Esophagus (tissue), 2 donors: ENCODE results near the gene HAUS3. TPM values are rescaled to one million over a fixed set of nuclear protein-coding genes. Genes with fewer than 3 reads are reported as not detected.

Experiments used
- H3K27ac ChIP-seq, 2 donors: one replicate each; pipeline ENCODE4 v1.5.1; 2013; ENCODE audit warnings: low read depth in 2 of 2, mild to moderate bottlenecking in 2 of 2, inconsistent platforms in 1 of 2, low read length in 1 of 2, moderate library complexity in 1 of 2
- H3K27me3 ChIP-seq, 2 donors: one replicate each; pipeline ENCODE4 v1.6.1; 2013; ENCODE audit warnings: low read length in 2 of 2, control low read depth in 1 of 2, mild to moderate bottlenecking in 1 of 2; ENCODE audit not compliant: insufficient read depth in 2 of 2, control insufficient read depth in 1 of 2
- H3K36me3 ChIP-seq, 2 donors: one replicate each; pipeline ENCODE4 v1.6.1; 2013; ENCODE audit warnings: low read length in 1 of 2; ENCODE audit not compliant: control insufficient read depth in 2 of 2, insufficient read depth in 2 of 2
- H3K4me1 ChIP-seq, 2 donors: one replicate each; pipeline ENCODE4 v1.6.1; 2013; ENCODE audit warnings: low read length in 1 of 2; ENCODE audit not compliant: control insufficient read depth in 2 of 2, insufficient read depth in 2 of 2
- H3K4me3 ChIP-seq, 2 donors: one replicate each; pipeline ENCODE4 v1.5.1; 2013; ENCODE audit warnings: low read length in 2 of 2, mild to moderate bottlenecking in 2 of 2, low read depth in 1 of 2, moderate library complexity in 1 of 2
- H3K9me3 ChIP-seq, 2 donors: one replicate each; pipeline ENCODE4 v1.6.1; 2013; ENCODE audit warnings: mild to moderate bottlenecking in 2 of 2, low read depth in 1 of 2, low read length in 1 of 2, moderate library complexity in 1 of 2; ENCODE audit not compliant: control insufficient read depth in 2 of 2, insufficient read depth in 1 of 2
- WGBS, 2 donors: extraction: QIAGEN DNeasy Blood & Tissue Kit; methylation state at CpG; one replicate each; pipeline ENCODE4 v1.1.7; 2013; 5-methylcytosine and 5-hydroxymethylcytosine counted together
- polyA plus RNA-seq, 2 donors: library from polyadenylated mRNA; stranded (reverse); fragments of 200-250 nt; gene quantifications; one replicate each; pipeline ENCODE4 v1.2.3, GENCODE V29; 2013
- donor health status: healthy with polysubstance abuse.
- donor health status: Bipolar disorder and iron deficiency.

Gene HAUS3, protein sequence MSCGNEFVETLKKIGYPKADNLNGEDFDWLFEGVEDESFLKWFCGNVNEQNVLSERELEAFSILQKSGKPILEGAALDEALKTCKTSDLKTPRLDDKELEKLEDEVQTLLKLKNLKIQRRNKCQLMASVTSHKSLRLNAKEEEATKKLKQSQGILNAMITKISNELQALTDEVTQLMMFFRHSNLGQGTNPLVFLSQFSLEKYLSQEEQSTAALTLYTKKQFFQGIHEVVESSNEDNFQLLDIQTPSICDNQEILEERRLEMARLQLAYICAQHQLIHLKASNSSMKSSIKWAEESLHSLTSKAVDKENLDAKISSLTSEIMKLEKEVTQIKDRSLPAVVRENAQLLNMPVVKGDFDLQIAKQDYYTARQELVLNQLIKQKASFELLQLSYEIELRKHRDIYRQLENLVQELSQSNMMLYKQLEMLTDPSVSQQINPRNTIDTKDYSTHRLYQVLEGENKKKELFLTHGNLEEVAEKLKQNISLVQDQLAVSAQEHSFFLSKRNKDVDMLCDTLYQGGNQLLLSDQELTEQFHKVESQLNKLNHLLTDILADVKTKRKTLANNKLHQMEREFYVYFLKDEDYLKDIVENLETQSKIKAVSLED
- 1 to 10 TPM; 5.0 to 8.1 TPM for polyA plus RNA-seq

DNA sequence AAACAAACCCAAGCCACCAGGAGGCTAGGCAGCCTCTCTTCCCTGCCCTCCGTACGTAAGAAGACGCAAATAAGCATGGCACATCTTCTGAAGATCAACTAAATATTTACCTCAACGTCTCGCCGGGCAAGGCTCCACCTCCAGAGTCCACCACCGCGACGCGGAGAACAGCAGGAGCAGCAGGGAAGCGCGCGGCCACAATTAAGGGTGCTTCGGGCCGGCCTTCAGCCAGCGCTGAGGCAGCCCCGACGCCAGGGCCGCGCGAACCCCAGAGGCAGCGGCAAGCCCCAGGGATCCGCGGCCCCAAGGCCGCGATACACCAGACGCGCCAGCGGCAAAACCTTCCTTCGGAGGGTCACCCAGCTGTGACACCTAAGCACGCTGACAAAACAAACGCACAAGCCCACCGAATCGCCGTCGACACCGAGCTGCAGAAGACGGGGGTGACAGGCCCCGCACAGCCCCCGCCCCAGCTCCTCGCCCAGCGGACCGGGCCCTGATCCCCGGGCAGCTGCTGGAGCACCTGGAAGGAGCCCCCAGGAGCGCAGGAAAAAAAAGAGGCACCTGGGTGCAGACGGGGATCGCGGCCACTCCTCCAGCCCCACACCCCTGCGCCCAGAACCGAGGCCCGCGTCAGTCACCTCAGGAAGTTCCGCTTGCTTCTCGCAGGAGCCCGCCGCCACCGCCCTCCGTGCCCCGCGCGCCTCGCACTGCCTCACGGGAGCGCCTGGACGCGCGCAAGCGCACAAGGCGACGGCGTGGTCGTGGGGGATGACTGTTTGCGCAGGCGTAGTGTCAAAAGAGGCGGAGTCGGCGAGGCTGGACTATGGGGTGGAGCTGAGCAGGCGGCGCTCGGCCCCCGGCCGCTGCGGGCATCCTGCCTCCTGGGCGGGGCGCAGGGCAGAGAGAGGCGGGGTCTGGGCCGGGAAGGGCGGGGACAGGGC lies at the start of gene HAUS3, which contains the start of gene POLN:
Gene HAUS3, minus strand, starts transcription at position 712 of the 944 bp plus-strand sequence. CDS start 1,175 bp downstream, outside the sequence.
Gene POLN, minus strand, starts transcription at position 712 of the 944 bp plus-strand sequence. CDS start 12,890 bp downstream, outside the sequence.
- Histone ChIP-seq H3K4me3 (peak within 1 kb of the TSS; percentile 74 to 98), H3K27me3 (no peaks in the 10 kb centered on the region), H3K36me3 (peaks cover 0 to under 1% of the 10 kb centered on the region in 2 donors), H3K27ac (peak within 1 kb of the TSS; percentile 85 to 93), H3K4me1 (peaks cover 0 to 7% of the 10 kb centered on the region in 2 donors), H3K9me3 (no peaks in the 10 kb centered on the region)
- WGBS, 2 donors = 0 to 1% methylated on average over 83 to 88 of the region's 88 CpGs

DNA sequence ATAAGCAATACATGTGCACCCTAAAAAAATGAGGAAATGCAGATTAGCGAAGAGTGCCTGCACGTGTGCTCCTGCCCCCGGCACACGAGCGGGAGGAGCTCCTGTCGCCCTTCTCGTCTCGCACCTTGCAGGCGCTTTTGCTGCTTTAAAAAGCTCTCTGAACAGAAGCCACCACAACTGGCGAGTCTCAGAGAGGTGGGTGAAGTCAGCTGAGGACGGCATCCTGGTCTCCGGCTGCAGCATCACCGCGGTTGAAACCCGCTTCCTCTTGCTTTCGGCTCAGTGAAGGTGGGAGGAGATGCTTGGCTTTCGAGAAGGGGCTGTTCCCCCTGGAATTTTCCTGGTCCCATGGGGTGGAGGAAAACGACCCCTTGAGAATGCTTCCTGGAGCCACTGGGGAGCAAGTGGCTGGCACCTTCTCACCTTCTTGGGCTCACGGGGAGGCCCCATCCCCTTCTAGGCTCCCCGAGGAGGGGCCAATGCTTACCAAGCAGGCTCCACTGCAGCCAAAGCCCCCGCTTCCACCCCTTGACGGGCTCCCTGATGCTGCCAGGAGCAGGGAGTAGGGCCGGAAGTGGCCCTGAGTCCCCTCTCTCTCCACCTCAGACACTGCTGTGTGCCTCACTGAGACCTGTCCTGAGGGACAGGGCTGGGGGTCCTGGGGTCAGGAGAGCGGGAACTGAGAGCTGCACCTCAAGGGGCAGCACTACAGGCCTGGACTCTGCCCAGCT lies 49.2 kb upstream of the HAUS3 start:
- Histone ChIP-seq H3K9me3 (no peaks in the 10 kb centered on the region), H3K4me1 (peaks cover 3 to 4% of the 10 kb centered on the region in 2 donors), H3K27me3 (no peaks in the 10 kb centered on the region), H3K27ac (no peak overlapping the region), H3K36me3 (no peaks in the 10 kb centered on the region), H3K4me3 (no peak overlapping the region)
- 75 to 77% methylated on average over 24 of the region's 24 CpGs for WGBS, 2 donors

DNA sequence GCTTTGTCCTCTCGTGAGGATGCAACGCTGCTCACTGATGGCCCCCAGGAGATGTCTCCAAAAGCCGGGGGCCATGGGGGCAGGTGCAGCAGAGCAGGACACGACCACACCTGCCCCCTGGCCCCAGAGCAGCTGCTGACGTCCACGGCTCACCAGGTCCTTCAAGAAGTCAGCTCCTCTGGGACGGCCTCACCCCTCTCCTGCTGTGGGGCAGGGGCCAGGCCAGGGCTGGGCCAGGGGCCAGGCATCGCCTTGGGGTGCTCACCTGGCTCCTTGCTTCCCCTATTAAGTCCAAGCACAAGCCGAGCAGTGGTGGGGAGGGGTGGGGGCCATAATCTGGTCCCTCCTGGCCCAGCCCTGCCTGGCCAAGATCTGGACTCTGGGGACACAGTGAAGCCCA lies 48.6 kb upstream of the HAUS3 start:
- no peak overlapping the region for H3K4me3 ChIP-seq
- H3K9me3 ChIP-seq = no peaks in the 10 kb centered on the region
- H3K36me3 ChIP-seq = no peaks in the 10 kb centered on the region
- H3K27me3 ChIP-seq = no peaks in the 10 kb centered on the region
- H3K4me1 ChIP-seq = peaks cover 0 to 4% of the 10 kb centered on the region in 2 donors
- 80 to 89% methylated on average over 9 of the region's 9 CpGs for WGBS, 2 donors
- no peak overlapping the region for H3K27ac ChIP-seq

DNA sequence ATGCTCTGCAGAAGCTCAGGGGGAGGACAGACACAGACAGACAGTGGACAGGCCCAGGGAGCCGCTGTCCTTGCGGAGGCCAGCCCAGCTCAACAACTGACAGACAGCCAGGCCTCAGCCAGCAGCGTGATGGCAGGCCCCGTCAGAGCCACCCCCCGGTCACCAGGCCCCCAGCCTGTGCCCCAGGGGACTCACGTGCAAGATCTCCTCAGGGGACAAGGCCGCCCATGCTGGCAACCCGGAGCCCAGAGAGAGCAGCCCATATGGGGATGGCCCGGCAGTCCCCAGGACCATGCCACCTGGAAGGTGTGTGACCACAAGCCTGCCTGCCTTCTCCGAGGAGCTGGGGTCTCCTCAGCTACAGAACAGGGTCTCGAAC lies 48.0 kb upstream of the HAUS3 start:
- no peaks in the 10 kb centered on the region for H3K9me3 ChIP-seq
- H3K27ac ChIP-seq = no peak overlapping the region
- H3K4me1 ChIP-seq = peaks cover 0 to 4% of the 10 kb centered on the region in 2 donors
- no peaks in the 10 kb centered on the region for H3K27me3 ChIP-seq
- WGBS, 2 donors = 90% methylated on average over 11 of the region's 11 CpGs
- H3K4me3 ChIP-seq = no peak overlapping the region
- H3K36me3 ChIP-seq = no peaks in the 10 kb centered on the region

DNA sequence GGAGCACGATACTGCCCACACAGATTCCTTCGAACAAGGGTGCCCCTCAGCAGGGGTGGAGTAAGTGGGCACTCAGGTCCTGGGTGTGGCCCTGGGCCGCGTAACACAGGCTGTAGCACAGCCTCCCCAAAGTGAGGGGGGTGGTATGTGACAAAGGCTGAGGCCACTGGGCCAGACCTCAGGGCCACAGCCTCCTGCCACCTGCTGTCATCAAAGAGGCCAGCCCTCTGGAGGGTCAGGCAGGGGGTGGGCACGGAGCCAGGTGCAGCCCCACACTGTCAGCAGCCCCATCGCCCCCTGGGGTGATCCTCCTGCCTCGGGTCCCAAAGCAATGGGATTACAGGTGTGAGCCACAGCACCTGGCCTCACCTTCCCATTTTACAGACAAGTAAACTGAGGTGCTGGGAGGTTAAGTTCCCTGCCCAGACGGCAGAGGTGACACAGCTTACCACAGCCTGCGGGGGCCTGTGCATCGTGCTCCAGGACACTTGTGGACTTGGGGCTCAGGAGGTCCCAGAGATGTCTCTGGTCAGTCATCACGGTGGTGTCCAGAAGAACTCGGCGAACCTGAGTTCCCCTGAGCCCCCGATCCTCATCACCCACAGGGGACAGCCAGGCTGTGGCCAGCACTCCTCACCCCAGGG lies 47.5 kb upstream of the HAUS3 start:
- Histone ChIP-seq H3K27ac (no peak overlapping the region), H3K4me3 (no peak overlapping the region), H3K9me3 (no peaks in the 10 kb centered on the region), H3K4me1 (peaks cover 0 to 4% of the 10 kb centered on the region in 2 donors), H3K36me3 (no peaks in the 10 kb centered on the region), H3K27me3 (no peaks in the 10 kb centered on the region)
- WGBS, 2 donors = 91 to 92% methylated on average over 14 of the region's 14 CpGs

DNA sequence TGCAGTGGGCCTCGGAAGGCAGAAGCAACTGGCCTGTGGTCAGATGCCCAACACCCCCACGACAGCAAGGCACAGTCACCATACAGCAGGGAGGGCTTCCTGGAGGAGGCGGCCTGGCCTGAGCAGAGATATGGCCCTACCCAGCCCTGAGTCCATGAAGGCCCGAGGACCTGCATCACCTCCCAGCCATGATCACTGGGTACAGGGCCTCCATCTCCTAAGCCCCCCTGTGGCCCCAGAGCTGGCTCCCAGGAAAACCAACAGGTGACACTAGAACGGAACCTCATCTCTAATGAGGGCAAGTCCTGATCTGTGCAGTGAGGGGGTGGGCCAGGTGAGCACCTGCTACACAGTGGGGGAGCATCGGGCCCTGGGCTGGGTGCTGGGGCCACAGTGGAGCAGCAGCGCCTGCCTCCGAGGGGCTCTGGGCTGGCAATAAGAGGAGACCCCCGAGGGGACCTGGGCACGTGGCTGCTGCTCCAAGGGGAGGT lies 46.2 kb upstream of the HAUS3 start:
- Histone ChIP-seq H3K4me3 (no peak overlapping the region), H3K27me3 (no peaks in the 10 kb centered on the region), H3K27ac (no peak overlapping the region), H3K4me1 (peaks cover 0 to 4% of the 10 kb centered on the region in 2 donors), H3K9me3 (peaks cover 0 to 2% of the 10 kb centered on the region in 2 donors), H3K36me3 (no peaks in the 10 kb centered on the region)
- 85 to 86% methylated on average over 10 of the region's 10 CpGs for WGBS, 2 donors

DNA sequence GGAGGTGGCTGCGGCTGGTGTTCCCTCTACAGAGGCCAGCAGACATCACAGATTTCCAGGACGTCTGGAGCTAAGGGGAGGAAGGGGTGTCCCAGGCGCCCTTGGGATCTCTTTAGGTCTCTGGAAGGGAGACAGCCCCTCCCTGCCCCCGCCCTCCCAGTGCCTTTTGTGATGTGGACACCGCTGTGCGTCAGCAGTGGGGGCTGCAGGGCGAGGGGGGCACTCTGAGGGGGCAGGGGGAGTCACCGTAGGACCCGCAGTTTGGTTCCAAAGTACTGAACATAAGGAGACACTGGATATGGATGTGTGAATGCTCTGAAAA lies 45.6 kb upstream of the HAUS3 start:
- peaks cover 0 to 2% of the 10 kb centered on the region in 2 donors for H3K9me3 ChIP-seq
- no peaks in the 10 kb centered on the region for H3K36me3 ChIP-seq
- peaks cover 0 to 4% of the 10 kb centered on the region in 2 donors for H3K4me1 ChIP-seq
- no peak overlapping the region for H3K4me3 ChIP-seq
- H3K27ac ChIP-seq = no peak overlapping the region
- 91 to 93% methylated on average over 9 of the region's 9 CpGs for WGBS, 2 donors
- no peaks in the 10 kb centered on the region for H3K27me3 ChIP-seq

DNA sequence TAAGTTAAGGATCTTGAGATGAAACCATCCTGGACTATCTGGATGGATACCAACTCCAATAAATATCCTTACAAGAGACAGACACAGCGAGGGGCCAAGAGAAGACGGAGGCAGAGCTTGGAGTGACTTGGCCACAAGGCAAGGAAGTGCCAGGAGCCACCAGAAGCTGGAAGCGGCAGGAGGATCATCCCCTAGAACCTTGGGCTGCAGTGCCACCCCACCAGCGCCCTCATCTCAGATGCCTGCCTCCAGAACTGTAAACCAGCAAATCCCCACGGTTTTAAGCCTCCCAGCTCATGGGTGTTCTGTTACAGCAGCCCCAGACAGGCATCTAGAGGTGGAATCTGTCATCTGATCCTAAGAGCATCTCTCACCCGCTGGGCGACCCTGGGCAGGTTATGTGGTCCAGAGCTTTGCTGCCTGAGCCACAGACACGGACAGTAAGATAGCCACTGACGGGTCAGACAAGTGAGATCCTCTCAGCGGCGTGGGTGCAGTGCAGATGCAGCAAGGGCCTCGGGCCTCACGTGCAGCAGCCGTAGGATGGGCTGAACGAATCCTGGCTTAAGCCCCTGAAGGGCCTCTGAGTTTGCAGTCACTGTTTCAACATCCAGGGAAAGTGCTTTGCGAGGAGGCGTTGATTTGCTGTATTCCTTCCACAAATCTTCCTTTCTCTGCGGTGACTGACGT lies 45.1 kb upstream of the HAUS3 start:
- H3K36me3 ChIP-seq = no peaks in the 10 kb centered on the region
- 76 to 78% methylated on average over 19 of the region's 19 CpGs for WGBS, 2 donors
- H3K4me3 ChIP-seq = no peak overlapping the region
- no peak overlapping the region for H3K27ac ChIP-seq
- peaks cover 0 to 2% of the 10 kb centered on the region in 2 donors for H3K9me3 ChIP-seq
- H3K4me1 ChIP-seq = peaks cover 0 to 1% of the 10 kb centered on the region in 2 donors
- H3K27me3 ChIP-seq = no peaks in the 10 kb centered on the region
